Activated CD4-positive, alpha-beta T cell treated with anti-CD3 and anti-CD28 coated beads for 36 hours (primary cell): ENCODE data around the gene MTUS2. TPM values are rescaled to one million over a fixed set of nuclear protein-coding genes. Genes with fewer than 3 reads are reported as not detected.
"Not testable (repeated sequence)": the region's sequence is repeated elsewhere in the genome, so short reads cannot be mapped to it uniquely, and the experiment has no call there.

Source experiments
- ATAC-seq: fragments of 200-7000 bp; cut with Tn5 transposase; one replicate; pipeline ENCODE4 v1.10.0; 2021; ENCODE audit warnings: mild to moderate bottlenecking, moderate library complexity
- CTCF ChIA-PET: fragments of 350-600 bp; sonication (Branson Sonifier 250); formaldehyde crosslinking; loops from one replicate; lab custom pipeline; 2021; ENCODE audit warnings: antibody characterized with exemption; lab: Charles Lee
- POLR2A ChIA-PET: fragments of 350-600 bp; sonication (Branson Sonifier 250); formaldehyde crosslinking; loops from one replicate; lab custom pipeline; 2021; ENCODE audit warnings: antibody characterized with exemption, inconsistent platforms; lab: Charles Lee
- DNase-seq: peaks from one replicate; pipeline ENCODE4 v3.0.0-alpha.2; 2020
- H3K27ac Mint-ChIP-seq: one replicate; pipeline ENCODE4 v1.8.0; 2021; ENCODE audit warnings: mixed read lengths
- H3K27me3 Mint-ChIP-seq: one replicate; pipeline ENCODE4 v1.8.0; 2021; ENCODE audit warnings: mixed read lengths
- H3K36me3 Mint-ChIP-seq: one replicate; pipeline ENCODE4 v1.8.0; 2021; ENCODE audit warnings: low read depth, mixed read lengths
- H3K4me1 Mint-ChIP-seq: one replicate; pipeline ENCODE4 v1.8.0; 2021; ENCODE audit warnings: mixed read lengths
- H3K4me3 Mint-ChIP-seq: one replicate; pipeline ENCODE4 v1.8.0; 2021; ENCODE audit warnings: mild to moderate bottlenecking, moderate library complexity, mixed read lengths
- H3K9me3 Mint-ChIP-seq: one replicate; pipeline ENCODE4 v1.8.0; 2021; ENCODE audit warnings: low read depth, mixed read lengths
- intact Hi-C, 2 experiments: fragments of 100-400 bp; cut with DNase I in 1 of 2; cut with micrococcal nuclease in 1 of 2; formaldehyde crosslinking; loops; one replicate each; pipeline versions ENCODE4 v1.14.2 to v1.15.1; 2022 to 2024; cut with DNase I, micrococcal nuclease
- total RNA-seq, 2 experiments: library from RNA; stranded (reverse); gene quantifications; one replicate each; pipeline ENCODE4 v1.2.3, GENCODE V29; 2021

The MTUS2 gene
- total RNA-seq, 2 experiments from 2014 or later = 0.05 TPM; not detected in 1

DNA sequence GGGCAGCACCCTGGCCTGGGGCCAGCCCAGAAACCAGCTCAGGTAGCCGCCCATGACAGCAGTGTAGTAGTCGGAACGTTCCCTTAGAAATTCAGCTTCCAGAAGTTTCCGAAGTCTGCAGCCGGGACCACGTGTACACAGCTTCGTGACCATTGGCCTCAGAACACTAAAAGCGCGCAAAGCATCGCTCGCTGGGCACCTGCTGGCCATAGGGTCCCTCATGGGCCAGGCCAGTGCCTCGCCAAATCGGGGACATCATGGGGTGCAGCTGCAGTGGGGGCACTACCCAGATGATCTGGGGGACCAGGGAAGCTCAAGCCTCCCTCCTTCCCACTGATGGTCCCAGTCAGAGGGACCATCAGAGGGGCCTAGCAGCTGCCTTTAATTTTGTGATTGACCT is 384.5 kb downstream of the MTUS2 start:
- CTCF ChIA-PET = no interaction called here

DNA sequence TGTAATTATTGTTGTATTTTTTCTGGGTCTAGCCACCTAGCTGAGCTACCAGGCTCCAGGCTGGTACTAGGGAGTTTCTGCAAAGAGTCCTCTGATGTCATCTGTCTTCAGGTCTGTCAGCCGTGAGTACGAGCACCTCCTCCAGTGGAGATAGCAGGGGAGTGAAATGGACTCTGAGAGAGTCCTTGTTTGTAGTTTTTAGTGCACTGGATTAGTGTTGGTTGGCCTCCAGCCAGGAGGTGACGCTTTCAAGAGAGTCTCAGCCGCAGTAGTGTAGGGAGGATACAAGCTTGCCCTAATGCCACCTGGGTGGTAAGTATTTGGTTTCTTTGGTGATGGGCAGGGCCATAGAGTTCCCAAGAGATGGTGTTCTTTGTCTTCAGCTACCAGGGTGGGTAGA is 390.5 kb downstream of the MTUS2 start:
- H3K27me3 Mint-ChIP-seq = no peaks in the 10 kb centered on the region
- ATAC-seq (no peak), DNase-seq (no peak)
- ChIA-PET CTCF (interaction anchor here (1.8 kb wide), 1 partner anchor 13 kb away, joined by 8 read pairs; no protein-coding TSS in a partner anchor), POLR2A (interaction anchor here (0.6 kb wide), 1 partner anchor 551 kb away, joined by 3 read pairs; no protein-coding TSS in a partner anchor)
- no peak overlapping the region for H3K27ac Mint-ChIP-seq
- H3K36me3 Mint-ChIP-seq = no peaks in the 10 kb centered on the region
- intact Hi-C loops = no loop called here
- H3K4me3 Mint-ChIP-seq = no peak overlapping the region
- no peaks in the 10 kb centered on the region for H3K9me3 Mint-ChIP-seq
- no peaks in the 10 kb centered on the region for H3K4me1 Mint-ChIP-seq

More for the DNA sequence above, 384.5 kb downstream of the MTUS2 start:
- no peak overlapping the region for H3K27ac Mint-ChIP-seq
- no peak for ATAC-seq
- intact Hi-C loops = no loop called here
- H3K4me1 Mint-ChIP-seq = no peaks in the 10 kb centered on the region
- no peak for DNase-seq
- H3K27me3 Mint-ChIP-seq = no peaks in the 10 kb centered on the region
- no peaks in the 10 kb centered on the region for H3K9me3 Mint-ChIP-seq
- no peak overlapping the region for H3K4me3 Mint-ChIP-seq
- POLR2A ChIA-PET = no interaction called here
- no peaks in the 10 kb centered on the region for H3K36me3 Mint-ChIP-seq

DNA sequence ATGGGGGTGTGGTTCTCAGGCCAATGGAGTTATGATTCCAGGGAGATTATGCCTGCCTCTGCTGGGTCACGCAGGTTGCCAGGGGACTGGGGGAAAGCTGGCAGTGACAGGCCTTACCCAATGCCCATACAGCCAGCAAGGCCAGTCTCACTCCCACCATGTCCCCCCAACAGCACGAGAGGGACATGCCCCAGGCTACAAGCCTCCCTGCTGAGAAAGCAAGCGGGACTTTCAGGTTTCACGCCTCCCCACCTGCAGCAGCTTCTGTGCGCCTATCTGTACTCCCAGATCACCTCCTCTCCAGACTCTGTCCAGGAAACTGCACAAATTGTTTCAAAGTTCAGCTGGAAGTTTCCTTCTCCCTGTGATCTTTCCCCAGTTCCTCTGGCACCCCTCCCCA is 391.0 kb downstream of the MTUS2 start:
- H3K4me1 Mint-ChIP-seq, DNase-seq, ATAC-seq, H3K9me3 Mint-ChIP-seq, intact Hi-C loops, H3K27me3 Mint-ChIP-seq, H3K4me3 Mint-ChIP-seq, H3K36me3 Mint-ChIP-seq, H3K27ac Mint-ChIP-seq: not testable (repeated sequence)
- ChIA-PET CTCF (interaction anchor here (1.8 kb wide), 1 partner anchor 13 kb away, joined by 8 read pairs; no protein-coding TSS in a partner anchor), POLR2A (interaction anchor here (0.6 kb wide), 1 partner anchor 552 kb away, joined by 3 read pairs; no protein-coding TSS in a partner anchor)

DNA sequence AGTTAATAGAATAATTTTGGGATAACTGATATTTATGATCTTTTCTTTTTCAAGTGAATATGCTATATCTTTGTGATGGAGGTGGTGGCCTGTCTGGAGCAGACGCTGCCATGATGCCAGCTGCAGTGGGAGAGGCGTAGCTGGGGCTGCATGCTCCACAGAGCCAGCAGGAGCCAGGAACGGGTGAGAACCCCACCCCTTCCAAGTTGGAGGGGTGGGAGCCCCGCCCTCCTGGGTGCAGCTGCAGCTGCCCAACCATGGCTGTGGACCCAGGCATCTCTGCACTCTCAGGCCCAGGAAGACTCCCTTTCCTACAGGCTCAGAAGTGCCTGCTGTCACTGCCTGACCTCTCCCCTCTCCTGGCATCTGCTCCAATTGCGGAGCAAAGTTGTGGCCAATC is 402.3 kb downstream of the MTUS2 start:
- CTCF ChIA-PET = no interaction called here
- Mint-ChIP-seq H3K27ac (no peak overlapping the region), H3K4me3 (no peak overlapping the region), H3K27me3 (no peaks in the 10 kb centered on the region), H3K36me3 (no peaks in the 10 kb centered on the region), H3K4me1 (no peaks in the 10 kb centered on the region), H3K9me3 (peaks cover 5% of the 10 kb centered on the region)
- POLR2A ChIA-PET = no interaction called here
- intact Hi-C loops = no loop called here
- DNase-seq (no peak), ATAC-seq (no peak)

DNA sequence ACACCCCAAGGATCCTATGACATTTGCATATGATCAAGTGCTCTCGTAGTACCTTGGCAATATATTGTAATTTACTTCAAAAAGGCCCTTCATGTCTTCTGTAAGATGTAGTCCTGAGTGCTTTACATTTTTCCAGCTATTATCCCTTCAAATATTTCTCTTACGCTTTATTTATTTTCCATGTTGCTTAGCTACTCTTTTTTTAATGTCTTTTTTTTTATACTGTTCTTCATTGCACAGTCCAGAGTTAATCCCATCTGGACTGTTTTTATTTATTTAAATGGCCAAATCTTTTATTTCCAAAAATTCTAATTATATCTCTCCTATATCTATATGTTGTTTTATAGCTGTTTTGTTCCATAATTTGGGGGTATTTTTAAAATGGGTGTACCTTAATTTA is 404.1 kb downstream of the MTUS2 start:
- Mint-ChIP-seq H3K27ac (no peak overlapping the region), H3K4me3 (no peak overlapping the region), H3K4me1 (no peaks in the 10 kb centered on the region), H3K27me3 (peaks cover 2% of the 10 kb centered on the region), H3K36me3 (no peaks in the 10 kb centered on the region), H3K9me3 (peaks cover 2% of the 10 kb centered on the region)
- intact Hi-C loops = no loop called here
- POLR2A ChIA-PET = no interaction called here
- ATAC-seq (no peak), DNase-seq (no peak)
- CTCF ChIA-PET = interaction anchor here (0.5 to 1.6 kb wide), 2 partner anchors 14 to 36 kb away, joined by 3 to 8 read pairs; no protein-coding TSS in a partner anchor

DNA sequence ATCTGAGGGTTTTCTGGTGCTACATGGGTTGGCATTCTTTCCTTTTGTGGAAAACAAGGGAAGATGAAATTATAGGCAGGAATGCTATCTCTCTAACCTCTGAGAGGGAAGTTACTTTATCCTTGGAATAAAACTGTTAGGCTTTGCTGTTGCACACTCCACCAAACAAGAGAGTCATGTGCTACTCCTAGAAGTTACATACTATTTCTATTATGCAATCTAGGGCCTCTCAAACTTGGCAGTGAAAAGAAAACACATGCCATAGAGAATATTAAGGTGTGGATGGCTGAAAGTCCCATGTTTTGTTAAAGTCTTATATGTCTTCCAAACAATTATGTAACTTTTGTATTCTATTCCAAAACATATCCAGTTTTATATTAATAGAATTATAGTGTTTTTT is 407.4 kb downstream of the MTUS2 start:
- H3K27me3 Mint-ChIP-seq = peaks cover 2% of the 10 kb centered on the region
- no peaks in the 10 kb centered on the region for H3K4me1 Mint-ChIP-seq
- peaks cover 2% of the 10 kb centered on the region for H3K9me3 Mint-ChIP-seq
- CTCF ChIA-PET = no interaction called here
- intact Hi-C loops = no loop called here
- ATAC-seq = no peak
- H3K36me3 Mint-ChIP-seq = no peaks in the 10 kb centered on the region
- H3K27ac Mint-ChIP-seq = no peak overlapping the region
- POLR2A ChIA-PET = no interaction called here
- no peak overlapping the region for H3K4me3 Mint-ChIP-seq
- DNase-seq = no peak

DNA sequence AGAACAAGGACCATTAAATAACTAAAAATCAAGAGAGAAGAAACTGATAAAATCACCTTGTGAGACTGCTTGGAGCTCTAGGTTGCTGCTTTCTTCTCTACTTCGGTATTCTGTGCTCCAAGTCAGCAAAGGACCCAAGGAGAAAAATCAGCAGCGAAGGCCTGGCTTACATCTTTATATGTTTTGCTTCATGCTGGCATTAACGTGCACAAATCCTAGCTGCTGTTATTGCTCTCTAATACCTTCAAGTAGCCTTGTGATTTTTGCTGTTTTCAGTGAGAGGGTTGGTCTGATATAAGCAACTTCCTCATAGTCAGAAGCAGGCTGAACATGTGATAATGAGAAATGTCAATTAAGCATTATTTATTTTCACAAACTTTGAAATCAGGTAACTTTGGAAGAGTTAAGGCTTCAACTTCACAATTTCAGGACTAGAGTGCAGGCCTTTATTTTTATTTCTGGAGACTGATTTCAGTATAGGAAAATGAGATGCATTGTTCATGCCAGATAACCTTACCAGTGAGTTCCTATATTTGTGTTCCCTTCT is 410.2 kb downstream of the MTUS2 start:
- no peak overlapping the region for H3K4me3 Mint-ChIP-seq
- ATAC-seq (no peak), DNase-seq (no peak)
- ChIA-PET CTCF (no interaction called here), POLR2A (no interaction called here)
- H3K27ac Mint-ChIP-seq = no peak overlapping the region
- no peaks in the 10 kb centered on the region for H3K4me1 Mint-ChIP-seq
- no peaks in the 10 kb centered on the region for H3K9me3 Mint-ChIP-seq
- intact Hi-C loops = no loop called here
- no peaks in the 10 kb centered on the region for H3K36me3 Mint-ChIP-seq
- peaks cover 2% of the 10 kb centered on the region for H3K27me3 Mint-ChIP-seq

DNA sequence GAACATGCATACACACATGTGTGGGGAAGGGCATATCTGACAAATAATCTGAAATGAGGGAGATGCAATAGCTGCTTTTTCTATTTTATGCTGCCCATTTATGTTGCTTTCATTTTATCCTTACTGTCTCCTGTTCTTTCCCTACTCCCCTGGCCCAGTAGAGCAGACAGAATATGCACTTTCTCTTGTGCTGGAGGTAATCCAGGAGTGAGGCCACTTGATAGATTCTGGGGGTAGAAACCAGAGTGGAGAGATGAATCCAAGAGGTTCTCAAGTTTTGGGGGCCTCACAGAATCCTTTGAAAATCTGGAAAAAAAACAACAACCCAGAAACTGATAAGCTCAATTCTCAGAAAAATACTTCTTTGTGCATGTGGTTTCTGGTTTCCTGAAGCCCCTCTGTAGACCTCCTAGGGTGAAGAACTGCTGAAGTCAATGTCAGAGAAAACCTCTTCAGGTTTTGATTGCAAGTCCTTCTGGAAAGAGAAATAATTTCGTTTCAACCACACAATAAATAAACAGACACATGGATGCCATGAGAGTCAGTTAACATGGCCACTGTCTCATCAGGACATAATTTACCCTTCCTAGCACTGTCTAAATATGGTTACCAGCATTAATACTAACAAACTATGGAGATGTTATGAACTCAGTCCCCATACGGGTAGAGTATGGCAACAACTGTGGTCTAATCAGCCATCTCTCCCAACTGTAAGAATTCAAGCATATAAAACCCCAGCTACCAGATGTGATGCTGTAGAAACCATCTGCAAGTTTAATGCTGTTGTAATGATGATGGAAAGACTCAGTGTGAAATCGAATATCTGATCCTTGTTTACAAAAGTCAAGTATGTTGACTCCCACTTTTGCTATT is 419.8 kb downstream of the MTUS2 start:
- DNase-seq (no peak), ATAC-seq (no peak)
- intact Hi-C loops = no loop called here
- H3K9me3 Mint-ChIP-seq = peaks cover 3% of the 10 kb centered on the region
- peaks cover 11% of the 10 kb centered on the region for H3K27me3 Mint-ChIP-seq
- ChIA-PET CTCF (no interaction called here), POLR2A (no interaction called here)
- no peak overlapping the region for H3K27ac Mint-ChIP-seq
- H3K4me3 Mint-ChIP-seq = no peak overlapping the region
- no peaks in the 10 kb centered on the region for H3K4me1 Mint-ChIP-seq
- no peaks in the 10 kb centered on the region for H3K36me3 Mint-ChIP-seq

DNA sequence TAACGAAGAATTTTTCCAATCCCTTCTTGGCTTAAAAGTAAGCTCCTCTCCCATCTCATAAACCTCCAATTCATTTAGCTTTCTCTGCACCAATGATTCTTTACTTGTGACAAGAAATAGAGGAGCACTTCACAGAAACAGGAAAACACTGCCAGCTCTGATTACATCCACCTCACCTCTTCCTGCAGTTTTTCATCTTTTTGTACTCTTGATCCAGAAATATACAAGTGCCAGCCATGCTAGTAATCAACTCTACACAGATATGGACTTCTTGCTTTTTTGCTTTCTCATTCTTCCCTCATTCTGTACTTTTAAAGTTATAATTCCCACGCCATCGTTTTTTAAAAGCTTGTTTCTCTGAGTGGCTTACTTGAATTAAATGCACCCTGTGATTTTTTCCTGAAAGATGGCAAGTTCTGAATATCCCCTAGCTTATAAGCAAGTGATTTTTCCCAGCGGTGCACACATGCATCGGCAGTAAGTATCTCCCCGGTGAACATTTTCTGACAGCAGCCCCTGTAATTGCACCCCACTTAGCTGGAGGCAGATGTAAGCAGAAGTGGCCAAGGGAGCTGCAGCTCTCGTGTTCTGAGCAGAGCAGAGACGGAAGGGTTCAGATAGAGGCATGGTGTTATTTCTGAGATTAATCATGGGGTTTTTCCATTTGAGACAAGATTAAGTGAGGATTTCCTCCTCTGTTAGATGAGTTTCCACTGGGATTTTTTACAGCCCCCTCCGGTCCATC is 434.7 kb downstream of the MTUS2 start:
- H3K27ac Mint-ChIP-seq = no peak overlapping the region
- H3K4me3 Mint-ChIP-seq = no peak overlapping the region
- no peak for ATAC-seq
- no peaks in the 10 kb centered on the region for H3K36me3 Mint-ChIP-seq
- ChIA-PET CTCF (interaction anchor here (1.0 kb wide), 1 partner anchor 107 kb away, joined by 3 read pairs; no protein-coding TSS in a partner anchor), POLR2A (no interaction called here)
- H3K9me3 Mint-ChIP-seq = no peaks in the 10 kb centered on the region
- peaks cover 12% of the 10 kb centered on the region for H3K27me3 Mint-ChIP-seq
- intact Hi-C loops = no loop called here
- no peaks in the 10 kb centered on the region for H3K4me1 Mint-ChIP-seq
- no peak for DNase-seq

DNA sequence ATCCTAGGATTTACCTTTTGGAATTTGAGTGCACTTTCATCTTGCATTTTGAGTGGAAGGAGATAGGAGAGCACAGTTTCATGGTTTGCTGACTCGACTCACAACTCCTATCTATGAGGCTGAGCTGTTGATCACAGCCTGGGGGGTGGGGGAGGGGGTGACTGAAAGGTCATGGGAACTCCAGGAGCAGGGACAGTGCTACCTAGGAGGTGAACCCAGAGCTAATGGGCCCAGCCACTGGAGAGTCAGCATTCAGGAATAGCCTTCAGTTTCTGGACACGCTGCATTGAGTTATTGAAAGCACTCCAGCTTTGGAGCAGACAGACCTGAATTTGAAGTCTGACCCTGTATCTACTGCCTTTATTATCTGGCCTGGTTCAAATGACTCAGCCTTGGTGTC is 435.4 kb downstream of the MTUS2 start:
- no peak for ATAC-seq
- Mint-ChIP-seq H3K36me3 (no peaks in the 10 kb centered on the region), H3K4me3 (no peak overlapping the region), H3K4me1 (no peaks in the 10 kb centered on the region), H3K27ac (no peak overlapping the region), H3K27me3 (peaks cover 12% of the 10 kb centered on the region), H3K9me3 (no peaks in the 10 kb centered on the region)
- intact Hi-C loops = no loop called here
- ChIA-PET POLR2A (no interaction called here), CTCF (no interaction called here)
- DNase-seq = no peak

DNA sequence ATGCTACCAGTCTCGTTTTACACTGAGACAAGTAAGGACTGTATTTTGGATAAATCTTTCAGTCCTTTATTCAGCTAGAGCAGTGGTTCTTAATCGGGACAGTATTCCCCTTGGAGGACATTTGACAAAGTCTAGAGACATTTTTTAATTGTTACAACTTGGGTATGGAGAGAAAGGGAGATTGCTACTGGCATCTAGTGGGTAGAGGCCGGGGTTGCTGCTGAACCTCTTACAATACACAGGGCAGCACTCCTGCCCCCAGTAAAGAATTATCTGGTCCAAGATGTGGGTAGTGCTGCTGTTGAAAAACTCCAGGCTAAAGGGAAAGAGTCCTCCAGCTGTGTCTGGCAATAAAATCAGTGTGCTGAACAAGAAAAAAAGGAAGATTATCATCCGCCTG is 440.5 kb downstream of the MTUS2 start:
- Mint-ChIP-seq H3K27me3 (peaks cover 6% of the 10 kb centered on the region), H3K4me1 (no peaks in the 10 kb centered on the region), H3K4me3 (no peak overlapping the region), H3K36me3 (no peaks in the 10 kb centered on the region), H3K9me3 (peaks cover 3% of the 10 kb centered on the region), H3K27ac (no peak overlapping the region)
- intact Hi-C loops = no loop called here
- POLR2A ChIA-PET = no interaction called here
- DNase-seq (no peak), ATAC-seq (no peak)
- CTCF ChIA-PET = no interaction called here
